ENCODE measurements around the gene CACNB4. TPM values are rescaled to one million over a fixed set of nuclear protein-coding genes. Genes with fewer than 3 reads are reported as not detected.

The CACNB4 gene
- total and polyA plus RNA-seq, 10 of the 15 experiments (the other 5 are each of a cell fraction or from before 2014, with no cell fraction given), result 2.0 to 21.6 (median 9.3) TPM

GRCh38 chr2:151828143-151828889 is 270.5 kb downstream of the CACNB4 start, which contains the start of gene ARL5A (continued):
- TF ChIP-seq CBX5 (IDR thresholded peaks at IDR 0.05; ENCODE audit: low read depth), result 0 out of 2 replicates have a peak, but pooled peaks have one; percentile 36
- peak; percentile 67 for TF ChIP-seq MYC (IDR thresholded peaks at IDR 0.05; ENCODE audit: insufficient read depth, insufficient read length, insufficient replicate concordance, low read length, severe bottlenecking)
- TF ChIP-seq YY1 (IDR thresholded peaks at IDR 0.05; ENCODE audit: low read depth, low read length), result peak; percentile 86
- peak; percentile 80; the same call in 1 of the 2 replicates for TF ChIP-seq TCF3 (IDR thresholded peaks at IDR 0.05; ENCODE audit: borderline replicate concordance, insufficient read depth, low read depth, low read length)
- TF ChIP-seq, protein P1, sequence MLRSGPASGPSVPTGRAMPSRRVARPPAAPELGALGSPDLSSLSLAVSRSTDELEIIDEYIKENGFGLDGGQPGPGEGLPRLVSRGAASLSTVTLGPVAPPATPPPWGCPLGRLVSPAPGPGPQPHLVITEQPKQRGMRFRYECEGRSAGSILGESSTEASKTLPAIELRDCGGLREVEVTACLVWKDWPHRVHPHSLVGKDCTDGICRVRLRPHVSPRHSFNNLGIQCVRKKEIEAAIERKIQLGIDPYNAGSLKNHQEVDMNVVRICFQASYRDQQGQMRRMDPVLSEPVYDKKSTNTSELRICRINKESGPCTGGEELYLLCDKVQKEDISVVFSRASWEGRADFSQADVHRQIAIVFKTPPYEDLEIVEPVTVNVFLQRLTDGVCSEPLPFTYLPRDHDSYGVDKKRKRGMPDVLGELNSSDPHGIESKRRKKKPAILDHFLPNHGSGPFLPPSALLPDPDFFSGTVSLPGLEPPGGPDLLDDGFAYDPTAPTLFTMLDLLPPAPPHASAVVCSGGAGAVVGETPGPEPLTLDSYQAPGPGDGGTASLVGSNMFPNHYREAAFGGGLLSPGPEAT (IDR thresholded peaks at IDR 0.05; ENCODE audit: low read depth), result peak; percentile 40; the same call in 1 of the 2 replicates
- no peak for TF ChIP-seq HDAC6 (IDR thresholded peaks at IDR 0.05; ENCODE audit: unreplicated experiment)
- TF ChIP-seq CEBPB (IDR thresholded peaks at IDR 0.05; ENCODE audit: borderline replicate concordance in 1 of 2, low read depth in 2 of 2, low read length in 2 of 2), result no peak
- TF ChIP-seq CBFB (IDR thresholded peaks at IDR 0.05; ENCODE audit: low read depth), result peak; percentile 91
- peak; percentile 31 to 39; a peak in 2 of 4 replicates for TF ChIP-seq IKZF2 (IDR thresholded peaks at IDR 0.05)
- TF ChIP-seq EP300 (IDR thresholded peaks at IDR 0.05; ENCODE audit: borderline replicate concordance in 1 of 2, control insufficient read depth in 1 of 2, low read depth in 2 of 2, low read length in 2 of 2), result 0 out of 4 replicates have a peak, but pooled peaks of 1 of the 2 experiments have one; percentile 57
- TF ChIP-seq SPI1 (IDR thresholded peaks at IDR 0.05; ENCODE audit: borderline replicate concordance, insufficient read depth, low read depth, low read length), result peak; percentile 45; the same call in 1 of the 2 replicates
- no peak for TF ChIP-seq HDAC2 (IDR thresholded peaks at IDR 0.05)
- peak; percentile 82; the same call in 1 of the 2 replicates for TF ChIP-seq WRNIP1 (IDR thresholded peaks at IDR 0.05; ENCODE audit: borderline replicate concordance, low read depth, low read length)
- TF ChIP-seq HCFC1 (IDR thresholded peaks at IDR 0.05; ENCODE audit: low read length), result peak; percentile 45; the same call in 1 of the 2 replicates
- TF ChIP-seq ZNF207 (IDR thresholded peaks at IDR 0.05; ENCODE audit: borderline replicate concordance), result no peak; the same call in 1 of the 2 replicates
- peak; percentile 62; the same call in 1 of the 2 replicates for TF ChIP-seq HDGF (IDR thresholded peaks at IDR 0.05)
- TF ChIP-seq E2F4 (IDR thresholded peaks at IDR 0.05; ENCODE audit: low read depth, low read length), result no peak
- peak; percentile 62; the same call in 1 of the 2 replicates for TF ChIP-seq ZSCAN29 (IDR thresholded peaks at IDR 0.05)
- TF ChIP-seq, protein P2, sequence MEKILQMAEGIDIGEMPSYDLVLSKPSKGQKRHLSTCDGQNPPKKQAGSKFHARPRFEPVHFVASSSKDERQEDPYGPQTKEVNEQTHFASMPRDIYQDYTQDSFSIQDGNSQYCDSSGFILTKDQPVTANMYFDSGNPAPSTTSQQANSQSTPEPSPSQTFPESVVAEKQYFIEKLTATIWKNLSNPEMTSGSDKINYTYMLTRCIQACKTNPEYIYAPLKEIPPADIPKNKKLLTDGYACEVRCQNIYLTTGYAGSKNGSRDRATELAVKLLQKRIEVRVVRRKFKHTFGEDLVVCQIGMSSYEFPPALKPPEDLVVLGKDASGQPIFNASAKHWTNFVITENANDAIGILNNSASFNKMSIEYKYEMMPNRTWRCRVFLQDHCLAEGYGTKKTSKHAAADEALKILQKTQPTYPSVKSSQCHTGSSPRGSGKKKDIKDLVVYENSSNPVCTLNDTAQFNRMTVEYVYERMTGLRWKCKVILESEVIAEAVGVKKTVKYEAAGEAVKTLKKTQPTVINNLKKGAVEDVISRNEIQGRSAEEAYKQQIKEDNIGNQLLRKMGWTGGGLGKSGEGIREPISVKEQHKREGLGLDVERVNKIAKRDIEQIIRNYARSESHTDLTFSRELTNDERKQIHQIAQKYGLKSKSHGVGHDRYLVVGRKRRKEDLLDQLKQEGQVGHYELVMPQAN (conservative IDR thresholded peaks at IDR 0.05), result peak; percentile 77
- peak; percentile 41; the same call in 1 of the 2 replicates for TF ChIP-seq CREM (IDR thresholded peaks at IDR 0.05; ENCODE audit: low read depth)
